SK-N-SH treated with all-trans-retinoic acid at 6 μM for 48 hours (cell line): ENCODE measurements around the gene ITIH6.

Experiments used
- ATAC-seq: fragments of 200-7000 bp; cut with Tn5 transposase; 3 replicates; pipeline ENCODE4 v1.9.1; 2020; ENCODE audit warnings: mild to moderate bottlenecking, moderate library complexity
- ARNTL ChIP-seq: fragments of 450-650 bp; formaldehyde crosslinking; IDR thresholded peaks from 2 replicates; pipeline ENCODE4 v1.5.0; 2020; ENCODE audit warnings: low read depth, mild to moderate bottlenecking, moderate library complexity, borderline replicate concordance
- BACH2 ChIP-seq: fragments of 250-450 bp; sonication (Bioruptor Pico); IDR thresholded peaks from 2 replicates; pipeline ENCODE4 v1.9.0; 2021; ENCODE audit warnings: mild to moderate bottlenecking, borderline replicate concordance
- CSDC2 ChIP-seq: fragments of 250-450 bp; sonication (Bioruptor Pico); IDR thresholded peaks from 2 replicates; pipeline ENCODE4 v1.5.0; 2020; ENCODE audit warnings: mild to moderate bottlenecking, moderate library complexity
- CSRNP3 ChIP-seq: fragments of 250-450 bp; sonication (Bioruptor Pico); IDR thresholded peaks from 2 replicates; pipeline ENCODE4 v1.5.1; 2021; ENCODE audit warnings: mild to moderate bottlenecking, moderate library complexity
- ISL1 ChIP-seq: fragments of 250-450 bp; sonication (Bioruptor Pico); IDR thresholded peaks from 2 replicates; pipeline ENCODE4 v2.1.2; 2022; ENCODE audit warnings: mild to moderate bottlenecking, moderate library complexity
- OSR1 ChIP-seq: fragments of 250-450 bp; sonication (Bioruptor Pico); IDR thresholded peaks from 2 replicates; pipeline ENCODE4 v1.8.0; 2022; ENCODE audit warnings: moderate library complexity, mild to moderate bottlenecking, inconsistent platforms
- PATZ1 ChIP-seq: fragments of 250-450 bp; sonication (Bioruptor Pico); IDR thresholded peaks from 2 replicates; pipeline ENCODE4 v1.8.0; 2020; ENCODE audit warnings: mild to moderate bottlenecking, moderate library complexity, borderline replicate concordance
- POU6F1 ChIP-seq: fragments of 250-450 bp; sonication (Bioruptor Pico); IDR thresholded peaks from 2 replicates; pipeline ENCODE4 v1.8.0; 2021; ENCODE audit warnings: low read depth, mild to moderate bottlenecking, moderate library complexity, borderline replicate concordance
- SNAI2 ChIP-seq: fragments of 250-450 bp; sonication (Bioruptor Pico); IDR thresholded peaks from 2 replicates; pipeline ENCODE4 v1.5.0; 2020; ENCODE audit warnings: mild to moderate bottlenecking, moderate library complexity
- TCF4 ChIP-seq: fragments of 250-450 bp; sonication (Bioruptor Pico); IDR thresholded peaks from 2 replicates; pipeline ENCODE4 v1.8.0; 2021; ENCODE audit warnings: mild to moderate bottlenecking, moderate library complexity, borderline replicate concordance
- TSHZ2 ChIP-seq: fragments of 250-450 bp; sonication (Bioruptor Pico); IDR thresholded peaks from 2 replicates; pipeline ENCODE4 v1.5.0; 2020; ENCODE audit warnings: mild to moderate bottlenecking, moderate library complexity
- ZC3H10 ChIP-seq: fragments of 250-450 bp; sonication (Bioruptor Pico); IDR thresholded peaks from 2 replicates; pipeline ENCODE4 v1.5.1; 2021; ENCODE audit warnings: mild to moderate bottlenecking, moderate library complexity
- ZFP3 ChIP-seq: fragments of 250-450 bp; sonication (Bioruptor Pico); IDR thresholded peaks from 2 replicates; pipeline ENCODE4 v1.5.0; 2020; ENCODE audit warnings: mild to moderate bottlenecking, moderate library complexity
- ZNF565 ChIP-seq: fragments of 450-650 bp; formaldehyde crosslinking; conservative IDR thresholded peaks from 2 replicates; pipeline ENCODE4 v1.5.0; 2020; ENCODE audit warnings: low read depth, mild to moderate bottlenecking, moderate library complexity
- ZNF8 ChIP-seq: fragments of 450-650 bp; formaldehyde crosslinking; IDR thresholded peaks from 2 replicates; pipeline ENCODE4 v1.5.0; 2020; ENCODE audit warnings: mild to moderate bottlenecking, moderate library complexity

ITIH6 gene

GRCh38 chrX:54810532-54810931 lies 12.5 kb upstream of the ITIH6 start (continued):
- TF ChIP-seq SNAI2 (CRISPR knock-in tag) = no peak
- no peak for TF ChIP-seq ARNTL (CRISPR knock-in tag)
- no peak for TF ChIP-seq BACH2
- no peak for TF ChIP-seq ISL1
- TF ChIP-seq CSDC2 = no peak
- TF ChIP-seq OSR1 = no peak
- no peak for TF ChIP-seq CSRNP3 (CRISPR knock-in tag)
- TF ChIP-seq ZNF8 (CRISPR knock-in tag) = no peak
- no peak for TF ChIP-seq TCF4

- peak; percentile 88 for ATAC-seq
- TF ChIP-seq ISL1 = no peak
- no peak for TF ChIP-seq ZNF565 (CRISPR knock-in tag)
- TF ChIP-seq ZFP3 (CRISPR knock-in tag) = no peak
- TF ChIP-seq PATZ1 = no peak
These were observed 10.8 kb upstream of the ITIH6 start for GRCh38 chrX:54808605-54809483.

- ATAC-seq = peak; percentile 71
- TF ChIP-seq ZFP3 (CRISPR knock-in tag) (no peak), BACH2 (no peak), ZC3H10 (CRISPR knock-in tag) (no peak), TSHZ2 (CRISPR knock-in tag) (no peak)
- TF ChIP-seq, all 23 proteins: peak for 0
These were observed 10.1 kb upstream of the ITIH6 start for GRCh38 chrX:54808109-54808604.

GRCh38 chrX:54807524-54808108 lies 9.6 kb upstream of the ITIH6 start, which contains the start of gene MAGED2:
Gene MAGED2 (plus strand): TSS chrX:54807745. CDS start chrX:54809332, 1,587 bp downstream.
- no peak for TF ChIP-seq TCF4
- peak; percentile 88; the same call in 1 of the 2 replicates for TF ChIP-seq PATZ1
- TF ChIP-seq POU6F1 = no peak
- TF ChIP-seq CSRNP3 (CRISPR knock-in tag) = no peak
- ATAC-seq = peak; percentile 57
